Right renal pelvis (tissue), 4 donors: Measurements from ENCODE around the gene PRRG4. TPM values are rescaled to one million over a fixed set of nuclear protein-coding genes. Genes with fewer than 3 reads are reported as not detected.

Experiments used
- DNase-seq, 4 donors: peaks; one replicate each; pipeline ENCODE4 v3.0.0-alpha.2; 2013; ENCODE audit warnings: low read depth in 4 of 4, low spot score in 3 of 4, missing footprints in 1 of 4
- polyA plus RNA-seq, 4 donors: library from polyadenylated mRNA; unstranded; fragments of 120-200 nt; gene quantifications; one replicate each; pipeline ENCODE4 v1.2.1, GENCODE V29; 2013; ENCODE audit not compliant: insufficient read length in 4 of 4

Gene PRRG4
- polyA plus RNA-seq, 4 donors, result 6.1 to 8.0 (median 7.4) TPM

DNA sequence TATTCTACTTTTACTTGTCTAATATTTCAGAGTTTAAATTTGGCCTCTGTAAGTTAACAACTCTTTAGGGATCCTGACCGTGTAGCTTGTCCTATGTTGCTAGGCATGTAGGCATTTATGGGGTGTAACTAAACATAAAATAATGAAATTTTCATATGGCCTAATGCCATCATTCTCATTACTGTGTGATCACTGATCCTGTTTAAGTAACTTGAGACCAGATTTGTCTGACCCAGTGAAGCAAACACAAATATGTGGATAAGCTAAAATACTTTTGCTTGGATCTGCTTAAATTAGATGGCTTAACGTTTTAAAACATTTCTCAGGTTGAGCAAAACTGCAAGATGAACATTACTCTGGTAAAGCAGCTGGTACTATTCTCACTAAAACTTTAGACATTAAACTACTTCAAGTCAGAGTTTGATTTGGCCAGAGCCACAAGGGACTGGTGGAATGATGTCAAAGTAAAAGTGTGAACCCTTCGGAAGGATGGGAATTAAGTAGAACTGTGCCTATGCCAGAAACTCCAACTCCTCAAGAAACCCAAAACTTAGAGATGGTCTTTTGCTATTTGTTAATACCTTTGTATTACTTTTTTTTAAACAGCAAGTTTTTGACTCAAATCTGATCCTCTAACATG, 75.4 kb downstream of the PRRG4 start:
- DNase-seq, result no peak

Other genes starting within 250 kb of the PRRG4 start
- 100 to 1,000 TPM; 681 to 777 (median 726) TPM for gene EIF3M, start 246.1 kb upstream of the PRRG4 start, polyA plus RNA-seq
- gene CCDC73, start 35.3 kb upstream of the PRRG4 start, polyA plus RNA-seq, result under 1 TPM; 0.24 to 0.69 (median 0.31) TPM
- gene QSER1, start 62.9 kb downstream of the PRRG4 start, polyA plus RNA-seq, result 10 to 100 TPM; 35.7 to 48.8 (median 42.2) TPM
- 1 to 10 TPM; 5.4 to 8.4 (median 6.5) TPM for gene DEPDC7, start 186.0 kb downstream of the PRRG4 start, polyA plus RNA-seq
- gene TCP11L1, start 209.6 kb downstream of the PRRG4 start, polyA plus RNA-seq, result 10 to 100 TPM in 3 of 4 donors, 1 to 10 TPM in 1; 9.9 to 11.6 (median 10.6) TPM